IMR-90 (cell line): Measurements from ENCODE around the gene NXN. TPM values are rescaled to one million over a fixed set of nuclear protein-coding genes. Genes with fewer than 3 reads are reported as not detected.

Experiments used
- ATAC-seq: fragments of 200-7000 bp; cut with Tn5 transposase; 2 replicates; pipeline ENCODE4 v1.9.1; 2020; ENCODE audit warnings: low read depth, mild to moderate bottlenecking, moderate library complexity
- BruUV-seq: library from RNA; stranded (reverse); fragments of 400-500 nt; replicated peaks from 2 replicates; lab custom pipeline; 2021; lab: Mats Ljungman, UMichigan
- CTCF ChIA-PET: fragments of 300-600 bp; formaldehyde crosslinking; extraction: SDS; loops from one replicate; lab custom pipeline; 2021; ENCODE audit warnings: antibody characterized with exemption; lab: Yijun Ruan, JAX
- POLR2A ChIA-PET: fragments of 300-600 bp; sonication (Branson Sonifier 250); formaldehyde crosslinking; loops from one replicate; lab custom pipeline; 2022; ENCODE audit warnings: antibody characterized with exemption; ENCODE audit not compliant: unreplicated experiment; lab: Charles Lee
- DNase-seq: peaks from one replicate; pipeline ENCODE4 v3.0.0; 2013
- H2AFZ ChIP-seq: replicated peaks from 2 replicates; pipeline ENCODE3; 2013; ENCODE audit warnings: low read length, mild to moderate bottlenecking; ENCODE audit not compliant: poor library complexity
- H2AK5ac ChIP-seq: 2 replicates; pipeline ENCODE4 v1.6.1; 2013; ENCODE audit warnings: low read depth, low read length, inconsistent platforms
- H2AK9ac ChIP-seq: replicated peaks from 2 replicates; pipeline ENCODE3; 2013; ENCODE audit warnings: mild to moderate bottlenecking, low read depth, low read length, moderate library complexity; ENCODE audit not compliant: poor library complexity
- H2BK120ac ChIP-seq: 2 replicates; pipeline ENCODE4 v1.6.1; 2013; ENCODE audit warnings: low read depth, low read length, inconsistent platforms
- H2BK15ac ChIP-seq: 3 replicates; pipeline ENCODE4 v1.6.1; 2013; ENCODE audit warnings: low read depth, low read length, inconsistent platforms
- H2BK20ac ChIP-seq: 2 replicates; pipeline ENCODE4 v1.6.1; 2013; ENCODE audit warnings: low read depth, mild to moderate bottlenecking, inconsistent platforms, low read length, moderate library complexity
- H2BK5ac ChIP-seq: 2 replicates; pipeline ENCODE4 v1.6.1; 2013; ENCODE audit warnings: mild to moderate bottlenecking, low read depth, low read length, inconsistent platforms; ENCODE audit not compliant: poor library complexity, severe bottlenecking
- H3K14ac ChIP-seq: replicated peaks from 2 replicates; pipeline ENCODE4 v1.6.1; 2013; ENCODE audit warnings: low read depth, low read length, inconsistent platforms
- H3K18ac ChIP-seq: 2 replicates; pipeline ENCODE4 v1.6.1; 2013; ENCODE audit warnings: low read depth, low read length, control low read depth
- H3K23ac ChIP-seq: 2 replicates; pipeline ENCODE4 v1.6.1; 2013; ENCODE audit warnings: low read depth, low read length, inconsistent platforms
- H3K27ac ChIP-seq: 2 replicates; pipeline ENCODE4 v1.5.1; 2013; ENCODE audit warnings: mild to moderate bottlenecking, control low read depth, low read length; ENCODE audit not compliant: insufficient read depth
- H3K27me3 ChIP-seq: 2 replicates; pipeline ENCODE4 v1.6.1; 2013; ENCODE audit warnings: low read length; ENCODE audit not compliant: control insufficient read depth, insufficient read depth
- H3K36me3 ChIP-seq: 2 replicates; pipeline ENCODE4 v1.6.1; 2013; ENCODE audit warnings: low read length, mixed read lengths; ENCODE audit not compliant: control insufficient read depth, insufficient read depth
- H3K4ac ChIP-seq: 2 replicates; pipeline ENCODE4 v1.6.1; 2013; ENCODE audit warnings: low read depth, low read length, inconsistent platforms
- H3K4me1 ChIP-seq: 2 replicates; pipeline ENCODE4 v1.6.1; 2013; ENCODE audit warnings: low read length, mixed read lengths; ENCODE audit not compliant: control insufficient read depth, insufficient read depth
- H3K4me2 ChIP-seq: 2 replicates; pipeline ENCODE4 v1.6.1; 2013; ENCODE audit warnings: low read depth, mild to moderate bottlenecking, control low read depth, low read length, moderate library complexity
- H3K4me3 ChIP-seq: 2 replicates; pipeline ENCODE4 v1.5.1; 2013; ENCODE audit warnings: low read depth, mild to moderate bottlenecking, control low read depth, low read length, moderate library complexity; ENCODE audit not compliant: insufficient read depth
- H3K56ac ChIP-seq: 2 replicates; pipeline ENCODE4 v1.6.1; 2013; ENCODE audit warnings: low read length, inconsistent platforms; ENCODE audit not compliant: insufficient read depth; ENCODE audit errors: extremely low read depth
- H3K79me1 ChIP-seq, 2 experiments: 2 replicates each; pipeline ENCODE4 v1.6.1; 2013; ENCODE audit warnings: low read length in 2 of 2, inconsistent platforms in 1 of 2, low read depth in 1 of 2
- H3K9ac ChIP-seq: 2 replicates; pipeline ENCODE4 v1.6.1; 2013; ENCODE audit warnings: low read depth, low read length, control low read depth
- H3K9me1 ChIP-seq: 2 replicates; pipeline ENCODE4 v1.6.1; 2013; ENCODE audit warnings: low read length, inconsistent platforms; ENCODE audit not compliant: insufficient read depth
- H3K9me3 ChIP-seq: 2 replicates; pipeline ENCODE4 v1.6.1; 2013; ENCODE audit warnings: low read length; ENCODE audit not compliant: control insufficient read depth, insufficient read depth
- H4K20me1 ChIP-seq: 2 replicates; pipeline ENCODE4 v1.6.1; 2013; ENCODE audit warnings: low read length, inconsistent platforms; ENCODE audit not compliant: insufficient read depth
- H4K5ac ChIP-seq: 2 replicates; pipeline ENCODE4 v1.6.1; 2013; ENCODE audit warnings: mild to moderate bottlenecking, low read depth, low read length, control low read depth
- H4K8ac ChIP-seq, 2 experiments: 2 replicates each; pipeline ENCODE4 v1.6.1; 2013; ENCODE audit warnings: low read depth in 2 of 2, low read length in 2 of 2, control low read depth in 1 of 2, inconsistent platforms in 1 of 2
- H4K91ac ChIP-seq: 2 replicates; pipeline ENCODE4 v1.6.1; 2013; ENCODE audit warnings: low read depth, low read length, inconsistent platforms; ENCODE audit not compliant: insufficient read depth
- BHLHE40 ChIP-seq: fragments of 150-350 bp; IDR thresholded peaks from 2 replicates; pipeline ENCODE4 v1.6.1; 2016; ENCODE audit warnings: mild to moderate bottlenecking, low read depth, low read length
- CEBPB ChIP-seq: IDR thresholded peaks from 2 replicates; pipeline ENCODE4 v1.6.1; 2012; ENCODE audit warnings: low read depth, low read length, improper control_type of control experiment
- CTCF ChIP-seq: conservative IDR thresholded peaks from 2 replicates; pipeline ENCODE4 v1.5.1; 2012; ENCODE audit warnings: mild to moderate bottlenecking, low read depth, low read length, improper control_type of control experiment
- MAZ ChIP-seq: IDR thresholded peaks from 2 replicates; pipeline ENCODE4 v1.6.1; 2012; ENCODE audit warnings: low read depth, mild to moderate bottlenecking, low read length, improper control_type of control experiment, moderate library complexity, borderline replicate concordance
- RAD21 ChIP-seq: IDR thresholded peaks from 2 replicates; pipeline ENCODE4 v1.6.1; 2012; ENCODE audit warnings: low read length, improper control_type of control experiment
- WGBS, 2 experiments: methylation state at CpG; one replicate each; pipeline versions ENCODE4 v1.1.5 to v1.1.7; 2013; ENCODE audit warnings: missing lambda C conversion rate in 2 of 2; ENCODE audit not compliant: insufficient read length in 1 of 2; ENCODE audit errors: extremely low coverage in 2 of 2; 5-methylcytosine and 5-hydroxymethylcytosine counted together
- dilution Hi-C: fragments of 300-500 bp; cut with HindIII; formaldehyde crosslinking; loops from one replicate; pipeline ENCODE4 v1.14.3; 2018; ENCODE audit warnings: low sequenced_read_pairs; ENCODE audit not compliant: unreplicated experiment
- in situ Hi-C: fragments of 300-500 bp; cut with MboI; formaldehyde crosslinking; loops from 3 replicates; pipeline ENCODE4 v1.14.3; 2019; ENCODE audit warnings: low sequenced_read_pairs, inconsistent platforms, mixed read lengths
- intact Hi-C: fragments of 100-400 bp; cut with micrococcal nuclease; formaldehyde crosslinking; loops from 2 replicates; pipeline ENCODE4 v1.10.0; 2022
- polyA plus RNA-seq, 3 experiments: library from polyadenylated mRNA; depleted of rRNA; stranded (reverse); fragments of >200 nt; gene quantifications; 2 replicates each; pipeline ENCODE4 v1.2.3, GENCODE V29; 2012; ENCODE audit warnings: low replicate concordance in 1 of 3
- total RNA-seq: library from RNA; depleted of rRNA; stranded (reverse); fragments of >200 nt; gene quantifications from 2 replicates; pipeline ENCODE4 v1.2.3, GENCODE V29; 2012

The NXN gene
- total and polyA plus RNA-seq, 2 of the 4 experiments (the other 2 are of a cell fraction) = 52.5 to 116 TPM

- TF ChIP-seq CEBPB = no peak
Observed at GRCh38 chr17:887551-888209, 91.9 kb downstream of the NXN start (continued).

- no peak overlapping the region for H2AK5ac ChIP-seq
- H3K18ac ChIP-seq = no peak overlapping the region; the same call in 1 of the 2 replicates
- dilution Hi-C loops = no loop called here
- no peak overlapping the region for H3K4me3 ChIP-seq
- in situ Hi-C loops = no loop called here
- H3K4me2 ChIP-seq = no peak overlapping the region
- ATAC-seq = no peak
- no peaks in the 10 kb centered on the region for H3K9me3 ChIP-seq
- H3K9me1 ChIP-seq = peaks cover 24% of the 10 kb centered on the region
- peaks cover 2% of the 10 kb centered on the region; the same call in 1 of the 2 replicates for H3K36me3 ChIP-seq
- H3K23ac ChIP-seq = no peak overlapping the region
- no peak overlapping the region for H3K9ac ChIP-seq
- no peak overlapping the region for H3K27ac ChIP-seq
- no peak overlapping the region for H3K4ac ChIP-seq
- no peak for TF ChIP-seq CEBPB
- TF ChIP-seq RAD21 = no peak
- TF ChIP-seq MAZ = no peak
- TF ChIP-seq CTCF = no peak
- no peak for TF ChIP-seq BHLHE40
- H2BK120ac ChIP-seq = no peak overlapping the region
- peaks cover 36 to 76% of the 10 kb centered on the region in 2 experiments for H3K79me1 ChIP-seq
- BruUV-seq = no TSS peak
- no peak overlapping the region for H2AK9ac ChIP-seq
- H2BK20ac ChIP-seq = no peak overlapping the region
- no peak overlapping the region for H2BK5ac ChIP-seq
- no peak overlapping the region for H3K56ac ChIP-seq
- no peak overlapping the region for H4K5ac ChIP-seq
- peaks cover 60% of the 10 kb centered on the region for H4K20me1 ChIP-seq
- intact Hi-C loops = no loop called here
- no peak overlapping the region for H4K8ac ChIP-seq
- DNase-seq = no peak
- H3K4me1 ChIP-seq = peaks cover 19% of the 10 kb centered on the region
- ChIA-PET POLR2A (interaction anchor here (0.6 kb wide), 1 partner anchor 15 kb away, joined by 3 read pairs; no protein-coding TSS in a partner anchor), CTCF (interaction anchor here (0.6 kb wide), 1 partner anchor 53 kb away, joined by 5 read pairs; no protein-coding TSS in a partner anchor)
- no peaks in the 10 kb centered on the region for H3K27me3 ChIP-seq
- no peak overlapping the region for H2BK15ac ChIP-seq
- no peak overlapping the region for H2AFZ ChIP-seq
- no peak overlapping the region for H3K14ac ChIP-seq
- no peak overlapping the region for H4K91ac ChIP-seq
- 78% methylated on average over 14 of the region's 18 CpGs; no CpG with 5 or more reads in 1 of the 2 experiments for WGBS, 2 experiments
Observed at GRCh38 chr17:885971-886571, 93.5 kb downstream of the NXN start.
